OCI-LY1 (cell line): Measurements from ENCODE around the gene TMEM88.

Source experiments
- H2AFZ ChIP-seq: fragments of 200-600 bp; sonication (generic), shearing (Covaris generic); 2 replicates; pipeline ENCODE4 v1.6.0; 2014; ENCODE audit warnings: antibody characterized with exemption, mild to moderate bottlenecking, low read length
- H3F3A ChIP-seq: fragments of 200-600 bp; sonication (generic), shearing (Covaris generic); 2 replicates; pipeline ENCODE4 v1.6.0; 2014; ENCODE audit warnings: mild to moderate bottlenecking, antibody characterized with exemption, low read length, moderate library complexity; ENCODE audit not compliant: insufficient read depth
- H3K27ac ChIP-seq: fragments of 200-600 bp; sonication (generic); 2 replicates; pipeline ENCODE4 v1.5.1; 2014; ENCODE audit warnings: low read length, mixed run types, mild to moderate bottlenecking, low read depth; ENCODE audit not compliant: poor library complexity, severe bottlenecking
- H3K27me3 ChIP-seq: fragments of 200-600 bp; sonication (generic); 2 replicates; pipeline ENCODE4 v1.6.0; 2014; ENCODE audit warnings: antibody characterized with exemption, mild to moderate bottlenecking, low read length, moderate library complexity; ENCODE audit not compliant: insufficient read depth
- H3K36me3 ChIP-seq: fragments of 200-600 bp; sonication (generic); 2 replicates; pipeline ENCODE4 v1.6.1; 2014; ENCODE audit warnings: mild to moderate bottlenecking, antibody characterized with exemption, low read length, moderate library complexity, mixed read lengths; ENCODE audit not compliant: insufficient read depth
- H3K4me1 ChIP-seq: fragments of 200-600 bp; sonication (generic); 2 replicates; pipeline ENCODE4 v1.5.1; 2014; ENCODE audit warnings: mild to moderate bottlenecking, low read length, moderate library complexity; ENCODE audit not compliant: insufficient read depth, severe bottlenecking
- H3K4me2 ChIP-seq: fragments of 200-600 bp; sonication (generic), shearing (Covaris generic); 2 replicates; pipeline ENCODE4 v1.6.1; 2014; ENCODE audit warnings: low read length
- H3K4me3 ChIP-seq: fragments of 200-600 bp; sonication (generic); 2 replicates; pipeline ENCODE4 v1.5.1; 2014; ENCODE audit warnings: low read length, low read depth, mild to moderate bottlenecking, mixed read lengths; ENCODE audit not compliant: poor library complexity, severe bottlenecking
- H3K79me2 ChIP-seq: fragments of 200-600 bp; shearing (Covaris generic); 2 replicates; pipeline ENCODE4 v1.6.1; 2016; ENCODE audit warnings: mixed run types, low read length, mixed read lengths; ENCODE audit not compliant: insufficient read depth
- H3K9ac ChIP-seq: fragments of 200-600 bp; sonication (generic), shearing (Covaris generic); 2 replicates; pipeline ENCODE4 v1.6.1; 2014; ENCODE audit warnings: mild to moderate bottlenecking, low read length, mixed read lengths
- H3K9me2 ChIP-seq: fragments of 200-600 bp; sonication (generic), shearing (Covaris generic); 2 replicates; pipeline ENCODE4 v1.6.1; 2014; ENCODE audit warnings: low read depth, mild to moderate bottlenecking, low read length, mixed read lengths
- H3K9me3 ChIP-seq: fragments of 200-600 bp; shearing (Covaris generic); 2 replicates; pipeline ENCODE4 v1.6.1; 2014; ENCODE audit warnings: low read length, mixed read lengths
- H4K20me1 ChIP-seq: fragments of 200-600 bp; sonication (generic), shearing (Covaris generic); 2 replicates; pipeline ENCODE4 v1.6.0; 2016; ENCODE audit warnings: mild to moderate bottlenecking, low read length; ENCODE audit not compliant: insufficient read depth
- CTCF ChIP-seq: fragments of 200-600 bp; sonication (generic), shearing (Covaris generic); IDR thresholded peaks from 2 replicates; pipeline ENCODE4 v1.5.1; 2017; ENCODE audit warnings: mild to moderate bottlenecking, antibody characterized with exemption, low read length, moderate library complexity, mixed read lengths
- EZH2 ChIP-seq: fragments of 200-600 bp; sonication (generic), shearing (Covaris generic); IDR thresholded peaks from 2 replicates; pipeline ENCODE4 v1.8.0; 2017; ENCODE audit warnings: borderline replicate concordance, mixed run types, mild to moderate bottlenecking, antibody characterized with exemption, low read length, moderate library complexity, mixed read lengths

The TMEM88 gene

GRCh38 chr17:7837408-7838088, 17.3 kb upstream of the TMEM88 start:
- TF ChIP-seq EZH2, result no peak
- no peak for TF ChIP-seq CTCF
- Histone ChIP-seq H3K9me3 (no peaks in the 10 kb centered on the region), H4K20me1 (no peaks in the 10 kb centered on the region), H3K79me2 (no peaks in the 10 kb centered on the region), H3K36me3 (no peaks in the 10 kb centered on the region; the same call in 1 of the 2 replicates), H3K27ac (peak overlapping the region; percentile 95), H3K4me1 (peaks cover 55% of the 10 kb centered on the region), H3K4me2 (peak overlapping the region; percentile 79), H2AFZ (no peak overlapping the region), H3K9ac (peak overlapping the region; percentile 79), H3F3A (peaks cover 10% of the 10 kb centered on the region; the same call in 1 of the 2 replicates), H3K9me2 (no peaks in the 10 kb centered on the region), H3K4me3 (peak overlapping the region; percentile 68), H3K27me3 (no peaks in the 10 kb centered on the region)

- no peak for TF ChIP-seq EZH2
- no peak overlapping the region for H2AFZ ChIP-seq
- H3K4me3 ChIP-seq, result peak overlapping the region; percentile 68
- peaks cover 54% of the 10 kb centered on the region for H3K4me1 ChIP-seq
- no peaks in the 10 kb centered on the region for H3K79me2 ChIP-seq
- H3K36me3 ChIP-seq, result no peaks in the 10 kb centered on the region; the same call in 1 of the 2 replicates
- H3K9me3 ChIP-seq, result no peaks in the 10 kb centered on the region
- peak overlapping the region; percentile 97 for H3K27ac ChIP-seq
- no peaks in the 10 kb centered on the region for H3K9me2 ChIP-seq
- H3F3A ChIP-seq, result peaks cover 10% of the 10 kb centered on the region; the same call in 1 of the 2 replicates
- H3K9ac ChIP-seq, result peak overlapping the region; percentile 79
- H3K4me2 ChIP-seq, result peak overlapping the region; percentile 79
- H4K20me1 ChIP-seq, result no peaks in the 10 kb centered on the region
- no peaks in the 10 kb centered on the region for H3K27me3 ChIP-seq
These were observed 16.5 kb upstream of the TMEM88 start for GRCh38 chr17:7838090-7839075.

- Histone ChIP-seq H3K4me1 (peaks cover 50% of the 10 kb centered on the region), H3K9me2 (no peaks in the 10 kb centered on the region), H3K27ac (peak overlapping the region; percentile 97), H3K9me3 (no peaks in the 10 kb centered on the region), H3K9ac (peak overlapping the region; percentile 44; the same call in 1 of the 2 replicates), H3K79me2 (no peaks in the 10 kb centered on the region), H3F3A (peaks cover 10% of the 10 kb centered on the region; the same call in 1 of the 2 replicates), H3K27me3 (no peaks in the 10 kb centered on the region), H4K20me1 (no peaks in the 10 kb centered on the region), H2AFZ (no peak overlapping the region), H3K4me2 (peak overlapping the region; percentile 95), H3K4me3 (peak overlapping the region; percentile 44), H3K36me3 (no peaks in the 10 kb centered on the region; the same call in 1 of the 2 replicates)
- TF ChIP-seq CTCF (no peak), EZH2 (no peak)
These were observed 15.5 kb upstream of the TMEM88 start for GRCh38 chr17:7839190-7839875.
